ENCODE measurements around the gene AMIGO1. TPM values are rescaled to one million over a fixed set of nuclear protein-coding genes. Genes with fewer than 3 reads are reported as not detected.

The AMIGO1 gene
- total RNA-seq, 4 donors from 2014 or later, result 2.1 to 8.5 (median 4.7) TPM

DNA sequence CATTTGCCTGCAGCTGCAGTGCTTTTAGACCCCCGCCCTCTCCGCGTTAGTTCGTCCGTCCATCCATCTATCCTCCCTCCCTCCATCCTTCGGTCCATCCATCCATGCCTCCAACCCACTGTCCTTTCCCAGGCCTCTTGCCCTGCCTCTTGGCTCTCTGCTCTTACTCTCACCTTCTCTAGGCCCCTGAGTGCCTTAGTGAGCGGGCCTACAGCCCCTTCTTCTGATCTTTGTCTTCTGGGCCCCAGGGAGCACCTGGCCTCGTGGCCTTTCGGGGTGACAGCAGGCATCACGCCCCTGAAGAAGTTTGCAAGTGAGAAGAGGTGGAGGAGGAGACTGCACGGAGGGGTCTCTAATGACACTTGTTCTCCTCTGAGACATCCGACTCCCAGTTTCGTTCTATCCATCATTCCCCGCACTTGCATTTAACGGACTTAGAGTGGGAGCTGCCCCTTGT lies 25.0 kb downstream of the AMIGO1 start:
- no peak overlapping the region for H3K27ac ChIP-seq
- WGBS, result 27% methylated on average over 15 of the region's 15 CpGs
- DNase-seq (ENCODE audit: low spot score in 2 of 2), result no peak
- H3K27me3 ChIP-seq, result no peaks in the 10 kb centered on the region
- H3K4me3 ChIP-seq, result peak overlapping the region; percentile 77
- TF ChIP-seq EP300 (IDR thresholded peaks at IDR 0.05), result no peak
- peaks cover 23% of the 10 kb centered on the region for H3K4me1 ChIP-seq
- no peaks in the 10 kb centered on the region for H3K9me3 ChIP-seq
- peaks cover 19% of the 10 kb centered on the region for H3K36me3 ChIP-seq

DNA sequence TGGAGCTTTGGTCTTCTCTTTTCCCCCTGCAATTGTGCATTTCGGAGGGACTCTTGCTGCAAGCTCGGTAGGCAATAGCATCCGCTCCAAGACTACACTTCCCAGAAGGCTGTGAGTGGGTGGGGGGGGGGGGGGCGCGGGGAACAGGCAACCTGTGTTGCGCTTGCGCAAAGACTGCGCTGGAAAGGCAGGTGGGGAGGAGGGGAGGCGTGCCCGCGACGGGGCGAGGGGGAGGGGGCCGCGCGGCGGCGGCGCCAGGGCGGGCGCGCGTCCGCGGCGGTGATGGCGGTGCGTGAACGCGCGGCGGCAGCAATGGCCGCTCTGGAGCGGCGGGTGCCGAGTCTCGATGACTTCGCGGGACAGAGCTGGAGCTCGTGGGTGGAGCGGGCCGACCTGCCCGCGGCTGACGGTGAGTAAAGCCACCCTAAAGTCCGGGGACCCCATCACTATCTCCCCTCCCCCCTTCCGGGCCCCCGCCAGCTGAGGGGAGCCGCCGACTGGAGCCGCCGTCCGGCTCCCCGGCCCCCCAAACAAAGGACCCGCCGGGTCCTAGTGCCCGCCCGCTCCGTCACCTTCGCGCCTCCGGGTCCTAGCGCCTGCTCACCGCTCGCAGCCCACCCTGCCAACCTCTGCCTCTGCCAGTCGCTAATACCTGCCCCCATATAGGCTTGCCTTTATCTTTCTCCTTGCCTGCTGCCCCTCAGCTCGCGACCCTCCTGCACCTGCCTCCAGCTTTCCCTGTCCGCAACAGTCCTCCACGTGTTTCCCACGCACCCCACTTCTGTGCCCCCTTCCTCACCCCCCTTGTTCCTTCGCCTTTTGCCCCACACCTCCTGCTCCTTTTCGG lies 25.6 kb downstream of the AMIGO1 start, which contains the start of gene ATXN7L2:
Gene ATXN7L2 (plus strand): TSS at position 234 of the 847 bp plus-strand sequence. CDS start 49 bp downstream, at position 283.
- Histone ChIP-seq H3K4me3 (peak within 1 kb of the TSS; percentile 77), H3K27ac (peak within 1 kb of the TSS; percentile 97), H3K27me3 (no peaks in the 10 kb centered on the region), H3K9me3 (no peaks in the 10 kb centered on the region), H3K36me3 (peaks cover 14% of the 10 kb centered on the region), H3K4me1 (peaks cover 23% of the 10 kb centered on the region)
- under 1% methylated on average over 41 of the region's 73 CpGs for WGBS
- peak; percentile 92 to 94 for DNase-seq (ENCODE audit: low spot score in 2 of 2)
- TF ChIP-seq POLR2A (IDR thresholded peaks at IDR 0.05) (peak in 1 of 2 donors; percentile 26), POLR2AphosphoS5 (IDR thresholded peaks at IDR 0.05) (peak in 1 of 3 donors; percentile 42)
- TF ChIP-seq, protein P1, sequence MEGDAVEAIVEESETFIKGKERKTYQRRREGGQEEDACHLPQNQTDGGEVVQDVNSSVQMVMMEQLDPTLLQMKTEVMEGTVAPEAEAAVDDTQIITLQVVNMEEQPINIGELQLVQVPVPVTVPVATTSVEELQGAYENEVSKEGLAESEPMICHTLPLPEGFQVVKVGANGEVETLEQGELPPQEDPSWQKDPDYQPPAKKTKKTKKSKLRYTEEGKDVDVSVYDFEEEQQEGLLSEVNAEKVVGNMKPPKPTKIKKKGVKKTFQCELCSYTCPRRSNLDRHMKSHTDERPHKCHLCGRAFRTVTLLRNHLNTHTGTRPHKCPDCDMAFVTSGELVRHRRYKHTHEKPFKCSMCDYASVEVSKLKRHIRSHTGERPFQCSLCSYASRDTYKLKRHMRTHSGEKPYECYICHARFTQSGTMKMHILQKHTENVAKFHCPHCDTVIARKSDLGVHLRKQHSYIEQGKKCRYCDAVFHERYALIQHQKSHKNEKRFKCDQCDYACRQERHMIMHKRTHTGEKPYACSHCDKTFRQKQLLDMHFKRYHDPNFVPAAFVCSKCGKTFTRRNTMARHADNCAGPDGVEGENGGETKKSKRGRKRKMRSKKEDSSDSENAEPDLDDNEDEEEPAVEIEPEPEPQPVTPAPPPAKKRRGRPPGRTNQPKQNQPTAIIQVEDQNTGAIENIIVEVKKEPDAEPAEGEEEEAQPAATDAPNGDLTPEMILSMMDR (IDR thresholded peaks at IDR 0.05), result no peak

DNA sequence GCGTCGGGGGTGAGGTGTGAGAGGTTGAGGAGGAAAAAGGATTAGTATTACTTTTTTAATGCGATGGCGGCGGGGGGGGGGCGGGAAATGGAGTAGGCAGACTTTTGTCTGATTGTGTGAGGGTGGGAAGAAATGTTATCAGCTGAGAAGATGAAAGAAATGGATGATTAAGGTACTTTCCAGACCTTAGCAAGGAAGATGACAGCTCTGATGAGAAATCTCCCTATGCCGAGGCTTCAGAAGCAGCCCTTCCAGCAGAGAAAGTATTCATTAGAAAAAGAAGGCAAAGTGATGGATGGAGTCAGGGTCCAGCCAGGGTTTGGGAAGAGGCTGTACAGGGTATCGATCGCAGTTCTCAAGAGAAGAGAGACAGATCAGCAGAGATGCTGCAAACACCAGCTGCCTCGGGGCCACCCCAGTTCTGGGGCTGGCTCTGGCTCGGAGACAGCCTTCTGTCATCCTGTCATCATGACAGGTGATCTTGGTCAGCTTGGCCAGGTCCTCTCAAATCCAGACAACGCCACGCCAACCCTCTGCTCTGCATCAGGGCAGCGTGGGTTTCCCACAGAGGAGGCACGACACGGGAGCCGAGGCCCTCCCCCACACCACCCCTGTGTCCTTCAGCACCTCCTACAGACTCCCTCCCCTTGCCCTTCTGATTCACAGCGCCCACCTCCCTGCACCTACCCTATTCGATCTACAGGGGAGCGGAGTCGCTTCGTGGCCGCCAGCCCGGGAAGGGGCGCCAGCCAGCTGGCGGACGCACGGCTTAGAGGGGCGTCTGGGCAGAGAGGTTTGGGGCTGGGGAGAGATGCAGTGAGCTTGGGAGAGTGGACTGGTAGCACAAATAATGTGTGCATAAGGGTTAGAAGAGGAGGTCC lies 26.5 kb downstream of the AMIGO1 start:
- WGBS, result 11% methylated on average over 23 of the region's 29 CpGs
- DNase-seq (ENCODE audit: low spot score in 2 of 2), result peak in 1 of 2 donors; percentile 80
- peaks cover 23% of the 10 kb centered on the region for H3K4me1 ChIP-seq

DNA sequence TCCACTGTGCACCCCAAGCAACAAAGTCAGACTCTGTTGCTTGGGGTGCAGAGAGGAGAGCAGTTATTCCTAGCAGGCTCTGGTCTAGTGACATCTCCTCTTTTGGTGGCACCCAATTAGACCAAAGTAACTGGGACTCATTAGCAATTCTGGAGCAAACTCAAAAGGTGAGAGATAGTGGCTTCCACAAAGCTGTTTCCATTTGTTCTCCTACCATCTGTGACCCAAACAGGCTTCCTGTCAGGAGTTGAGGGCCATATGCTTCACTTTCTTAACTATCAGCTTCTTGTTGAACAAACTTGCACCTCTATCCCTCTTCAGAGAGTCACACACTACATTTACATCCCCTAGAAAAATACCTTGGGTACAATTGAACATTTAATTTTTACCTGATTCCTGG lies 27.3 kb downstream of the AMIGO1 start:
- H3K4me1 ChIP-seq, result peaks cover 23% of the 10 kb centered on the region
- peaks cover 3% of the 10 kb centered on the region for H3K27me3 ChIP-seq
- no peaks in the 10 kb centered on the region for H3K9me3 ChIP-seq
- DNase-seq (ENCODE audit: low spot score in 2 of 2), result no peak
- TF ChIP-seq, protein P1 (IDR thresholded peaks at IDR 0.05), result no peak
- TF ChIP-seq POLR2A (IDR thresholded peaks at IDR 0.05) (no peak), EP300 (IDR thresholded peaks at IDR 0.05) (no peak), POLR2AphosphoS5 (IDR thresholded peaks at IDR 0.05) (no peak)
- no peak overlapping the region for H3K4me3 ChIP-seq
- H3K36me3 ChIP-seq, result no peaks in the 10 kb centered on the region
- H3K27ac ChIP-seq, result no peak overlapping the region

More for the DNA sequence above, 26.5 kb downstream of the AMIGO1 start:
- H3K36me3 ChIP-seq, result peaks cover 6% of the 10 kb centered on the region
- H3K9me3 ChIP-seq, result no peaks in the 10 kb centered on the region
- peak overlapping the region; percentile 77 for H3K4me3 ChIP-seq
- peaks cover under 1% of the 10 kb centered on the region for H3K27me3 ChIP-seq
- no peak overlapping the region for H3K27ac ChIP-seq
- TF ChIP-seq POLR2A (IDR thresholded peaks at IDR 0.05) (no peak), EP300 (IDR thresholded peaks at IDR 0.05) (no peak), POLR2AphosphoS5 (IDR thresholded peaks at IDR 0.05) (no peak)
- TF ChIP-seq, protein P1 (IDR thresholded peaks at IDR 0.05), result no peak

DNA sequence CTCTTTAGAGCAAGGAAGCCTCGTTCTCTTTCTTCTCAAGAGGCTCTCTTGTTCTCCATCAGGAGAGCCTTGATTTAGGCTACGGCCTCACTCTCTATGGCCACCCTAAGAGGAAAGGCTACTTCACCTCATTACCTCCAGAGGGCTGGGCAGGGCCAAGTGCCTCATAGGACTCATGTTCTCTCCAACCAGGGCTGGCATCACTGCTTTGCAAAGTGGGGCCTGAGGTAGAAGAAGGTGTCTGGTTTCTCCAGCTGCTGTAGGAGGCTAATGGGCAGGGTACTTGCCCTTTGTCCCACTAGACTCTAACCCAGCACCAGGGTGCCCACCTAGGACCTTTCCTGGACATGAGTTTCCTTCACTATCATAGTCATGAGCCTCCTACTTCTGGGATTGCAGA lies 27.9 kb downstream of the AMIGO1 start:
- Histone ChIP-seq H3K27me3 (peaks cover 7% of the 10 kb centered on the region), H3K4me3 (no peak overlapping the region), H3K4me1 (peaks cover 23% of the 10 kb centered on the region), H3K27ac (no peak overlapping the region), H3K9me3 (no peaks in the 10 kb centered on the region), H3K36me3 (no peaks in the 10 kb centered on the region)
- TF ChIP-seq, protein P1 (IDR thresholded peaks at IDR 0.05), result no peak
- TF ChIP-seq EP300 (IDR thresholded peaks at IDR 0.05) (no peak), POLR2A (IDR thresholded peaks at IDR 0.05) (no peak), POLR2AphosphoS5 (IDR thresholded peaks at IDR 0.05) (no peak)
- 93% methylated on average over 2 of the region's 2 CpGs for WGBS
- DNase-seq (ENCODE audit: low spot score in 2 of 2), result no peak
